GM18873 (cell line): ENCODE measurements around the gene AHCYL2.
"Not testable (repeated sequence)": the region's sequence is repeated elsewhere in the genome, so short reads cannot be mapped to it uniquely, and the experiment has no call there.

Experiments used
- ATAC-seq: cut with Tn5 transposase; IDR thresholded peaks from one replicate; pipeline ENCODE4 v1.9.1; 2021; ENCODE audit warnings: mild to moderate bottlenecking, moderate library complexity, moderate number of reproducible peaks; ENCODE audit not compliant: unreplicated experiment, low FRiP score

AHCYL2 gene

GRCh38 chr7:129240119-129240820 lies 15.4 kb downstream of the AHCYL2 start:
- no peak for ATAC-seq

GRCh38 chr7:129244220-129244619 lies 19.4 kb downstream of the AHCYL2 start:
- ATAC-seq: no peak

- no peak for ATAC-seq
These were observed 20.7 kb downstream of the AHCYL2 start for GRCh38 chr7:129245533-129245932.

- no peak for ATAC-seq
These were observed 22.3 kb downstream of the AHCYL2 start for GRCh38 chr7:129247087-129247486.

GRCh38 chr7:129252128-129252527 lies 27.3 kb downstream of the AHCYL2 start:
- ATAC-seq: no peak

GRCh38 chr7:129252603-129253002 lies 27.8 kb downstream of the AHCYL2 start:
- not testable (repeated sequence) for ATAC-seq

GRCh38 chr7:129255800-129256199 lies 31.0 kb downstream of the AHCYL2 start:
- ATAC-seq: no peak

- ATAC-seq: no peak
These were observed 31.4 kb downstream of the AHCYL2 start for GRCh38 chr7:129256221-129256620.

GRCh38 chr7:129257168-129257567 lies 32.3 kb downstream of the AHCYL2 start:
- no peak for ATAC-seq

GRCh38 chr7:129258649-129259389 lies 34.0 kb downstream of the AHCYL2 start:
- no peak for ATAC-seq

GRCh38 chr7:129262324-129262723 lies 37.5 kb downstream of the AHCYL2 start:
- no peak for ATAC-seq

GRCh38 chr7:129263168-129263567 lies 38.3 kb downstream of the AHCYL2 start:
- ATAC-seq: no peak

GRCh38 chr7:129264534-129264933 lies 39.7 kb downstream of the AHCYL2 start:
- no peak for ATAC-seq

GRCh38 chr7:129265328-129265727 lies 40.5 kb downstream of the AHCYL2 start:
- ATAC-seq: no peak

- ATAC-seq: no peak
These were observed 41.4 kb downstream of the AHCYL2 start for GRCh38 chr7:129266181-129266580.

GRCh38 chr7:129270077-129270476 lies 45.2 kb downstream of the AHCYL2 start:
- no peak for ATAC-seq

GRCh38 chr7:129271500-129272355 lies 46.9 kb downstream of the AHCYL2 start:
- ATAC-seq: no peak

- ATAC-seq: no peak
These were observed 49.1 kb downstream of the AHCYL2 start for GRCh38 chr7:129273936-129274335.

- ATAC-seq: no peak
These were observed 52.8 kb downstream of the AHCYL2 start for GRCh38 chr7:129277629-129278028.

- no peak for ATAC-seq
These were observed 53.9 kb downstream of the AHCYL2 start for GRCh38 chr7:129278688-129279087.

- no peak for ATAC-seq
These were observed 54.9 kb downstream of the AHCYL2 start for GRCh38 chr7:129279757-129280156.
